ENCODE results near the gene AMT. TPM values are rescaled to one million over a fixed set of nuclear protein-coding genes. Genes with fewer than 3 reads are reported as not detected.
A peak's percentile ranks its signal among the peaks of the same experiment; 100 is the strongest.

AMT gene
- polyA plus RNA-seq, 2 of the 4 experiments (the other 2 are of a cell fraction), result 0.83 to 1.4 TPM

GRCh38 chr3:49466085-49466484 is 43.8 kb upstream of the AMT start:
- H3K27ac ChIP-seq, result peak overlapping the region in 1 of 2 experiments; percentile 18; a peak in 2 of 6 replicates
- POLR2A ChIA-PET, result interaction anchor here (0.7 kb wide), 1 partner anchor 458 kb away, joined by 4 read pairs; no protein-coding TSS in a partner anchor
- TF ChIP-seq NFE2L2 (conservative IDR thresholded peaks at IDR 0.05; ENCODE audit: low read length) (no peak), BCL3 (IDR thresholded peaks at IDR 0.05) (no peak), MAZ (IDR thresholded peaks at IDR 0.05; ENCODE audit: borderline replicate concordance, low read depth, low read length) (no peak), CEBPB (IDR thresholded peaks at IDR 0.05) (no peak), CBX8 (IDR thresholded peaks at IDR 0.05) (no peak), NPAS2 (CRISPR knock-in tag; IDR thresholded peaks at IDR 0.05; ENCODE audit: borderline replicate concordance) (no peak), RARB (CRISPR knock-in tag; IDR thresholded peaks at IDR 0.05) (no peak), KDM1A (IDR thresholded peaks at IDR 0.05; ENCODE audit: low read depth) (no peak), POLR2A (IDR thresholded peaks at IDR 0.05; ENCODE audit: low read length) (no peak), EHMT2 (IDR thresholded peaks at IDR 0.05; ENCODE audit: low read depth) (no peak), RFX5 (IDR thresholded peaks at IDR 0.05) (no peak), HEYL (CRISPR knock-in tag; IDR thresholded peaks at IDR 0.05) (no peak), ZSCAN20 (CRISPR knock-in tag; IDR thresholded peaks at IDR 0.05) (no peak)
- FAIRE-seq (no peak), DNase-seq (ENCODE audit: low read depth in 1 of 2, low spot score in 1 of 2) (no peak), ATAC-seq (no peak)
- WGBS (ENCODE audit: missing lambda C conversion rate), result 86% methylated on average over 1 of the region's 2 CpGs
- peaks cover 34% of the 10 kb centered on the region for H3K4me1 ChIP-seq
- CTCF ChIA-PET, result no interaction called here
- no peaks in the 10 kb centered on the region for H3K9me3 ChIP-seq
- no peak overlapping the region for H3K4me2 ChIP-seq
- H3K4me3 ChIP-seq, result no peak overlapping the region

- no peak for DNase-seq (ENCODE audit: low read depth in 1 of 2, low spot score in 1 of 2)
- TF ChIP-seq BHLHE40 (IDR thresholded peaks at IDR 0.05; ENCODE audit: low read depth, low read length) (no peak), NR3C1 (IDR thresholded peaks at IDR 0.05) (no peak), KDM5A (IDR thresholded peaks at IDR 0.05) (no peak), POLR2A (IDR thresholded peaks at IDR 0.05; ENCODE audit: low read length) (no peak), BCL3 (IDR thresholded peaks at IDR 0.05) (no peak), MYC (IDR thresholded peaks at IDR 0.05; ENCODE audit: borderline replicate concordance, low read length) (no peak)
- Histone ChIP-seq H3K4me3 (no peak overlapping the region), H3K9me3 (no peaks in the 10 kb centered on the region), H3K4me2 (no peak overlapping the region), H3K4me1 (peaks cover 39% of the 10 kb centered on the region), H3K27ac (peak overlapping the region in 1 of 2 experiments; percentile 18; a peak in 2 of 6 replicates)
- no peak for FAIRE-seq
- 87% methylated on average over 18 of the region's 18 CpGs for WGBS (ENCODE audit: missing lambda C conversion rate)
- ChIA-PET POLR2A (no interaction called here), CTCF (no interaction called here)
- no peak for ATAC-seq
Observed at GRCh38 chr3:49465270-49466034, 43.2 kb upstream of the AMT start.

GRCh38 chr3:49462222-49462621 is 39.9 kb upstream of the AMT start:
- ChIA-PET POLR2A (interaction anchor here (0.6 kb wide), 1 partner anchor 38 kb away, joined by 3 read pairs; no protein-coding TSS in a partner anchor), CTCF (interaction anchor here (0.6 to 5.0 kb wide), 3 partner anchors 8 to 12 kb away, joined by 4 to 26 read pairs (median 6); no protein-coding TSS in a partner anchor)
- H3K9me3 ChIP-seq, result no peaks in the 10 kb centered on the region
- ATAC-seq, result peak; percentile 16 to 38; a peak in 3 of 6 replicates
- peak in 1 of 2 experiments; percentile 61 for DNase-seq (ENCODE audit: low read depth in 1 of 2, low spot score in 1 of 2)
- WGBS (ENCODE audit: missing lambda C conversion rate), result 29% methylated on average over 3 of the region's 3 CpGs
- H3K4me1 ChIP-seq, result peaks cover 40% of the 10 kb centered on the region
- H3K4me3 ChIP-seq, result no peak overlapping the region
- TF ChIP-seq FOSL2 (IDR thresholded peaks at IDR 0.05) (no peak), FOSL2 (CRISPR knock-in tag; IDR thresholded peaks at IDR 0.05) (0 out of 2 replicates have a peak, but pooled peaks have one; percentile 12), ZSCAN20 (CRISPR knock-in tag; IDR thresholded peaks at IDR 0.05) (no peak)
- H3K4me2 ChIP-seq, result peak overlapping the region; percentile 60
- FAIRE-seq, result no peak
- H3K27ac ChIP-seq, result peak overlapping the region; percentile 63 to 83

All from A549 (cell line).